GM12873 (cell line): ENCODE measurements around the gene CFAP299.

Experiments used
- TF ChIP-seq, protein P1 (sequence below): IDR thresholded peaks from 2 replicates; pipeline ENCODE4 v1.5.1; 2012; ENCODE audit warnings: low read depth, mild to moderate bottlenecking, moderate library complexity, low read length, control low read depth; ENCODE audit not compliant: insufficient read depth; ENCODE audit errors: missing control alignments

CFAP299 gene

DNA sequence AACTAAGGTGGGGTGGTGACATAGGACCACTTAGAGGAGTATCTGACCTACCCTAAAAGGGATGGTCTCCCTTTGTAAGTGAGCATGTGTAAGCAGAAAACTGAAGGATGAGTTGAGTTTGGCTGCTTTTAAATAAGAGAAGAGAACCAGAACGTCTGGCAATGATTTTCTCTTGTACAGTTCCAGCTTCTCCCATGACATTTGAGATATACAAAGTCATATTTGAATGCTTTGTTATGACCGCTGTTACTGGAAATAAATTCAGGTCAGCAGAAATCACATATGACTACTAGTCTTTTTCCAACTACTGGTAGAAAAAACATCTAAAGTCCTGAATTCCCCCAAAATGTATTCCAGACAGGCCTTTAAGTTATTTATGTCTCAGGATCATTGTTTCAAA lies 381.7 kb downstream of the CFAP299 start:
- TF ChIP-seq, protein P1, sequence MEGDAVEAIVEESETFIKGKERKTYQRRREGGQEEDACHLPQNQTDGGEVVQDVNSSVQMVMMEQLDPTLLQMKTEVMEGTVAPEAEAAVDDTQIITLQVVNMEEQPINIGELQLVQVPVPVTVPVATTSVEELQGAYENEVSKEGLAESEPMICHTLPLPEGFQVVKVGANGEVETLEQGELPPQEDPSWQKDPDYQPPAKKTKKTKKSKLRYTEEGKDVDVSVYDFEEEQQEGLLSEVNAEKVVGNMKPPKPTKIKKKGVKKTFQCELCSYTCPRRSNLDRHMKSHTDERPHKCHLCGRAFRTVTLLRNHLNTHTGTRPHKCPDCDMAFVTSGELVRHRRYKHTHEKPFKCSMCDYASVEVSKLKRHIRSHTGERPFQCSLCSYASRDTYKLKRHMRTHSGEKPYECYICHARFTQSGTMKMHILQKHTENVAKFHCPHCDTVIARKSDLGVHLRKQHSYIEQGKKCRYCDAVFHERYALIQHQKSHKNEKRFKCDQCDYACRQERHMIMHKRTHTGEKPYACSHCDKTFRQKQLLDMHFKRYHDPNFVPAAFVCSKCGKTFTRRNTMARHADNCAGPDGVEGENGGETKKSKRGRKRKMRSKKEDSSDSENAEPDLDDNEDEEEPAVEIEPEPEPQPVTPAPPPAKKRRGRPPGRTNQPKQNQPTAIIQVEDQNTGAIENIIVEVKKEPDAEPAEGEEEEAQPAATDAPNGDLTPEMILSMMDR = no peak

DNA sequence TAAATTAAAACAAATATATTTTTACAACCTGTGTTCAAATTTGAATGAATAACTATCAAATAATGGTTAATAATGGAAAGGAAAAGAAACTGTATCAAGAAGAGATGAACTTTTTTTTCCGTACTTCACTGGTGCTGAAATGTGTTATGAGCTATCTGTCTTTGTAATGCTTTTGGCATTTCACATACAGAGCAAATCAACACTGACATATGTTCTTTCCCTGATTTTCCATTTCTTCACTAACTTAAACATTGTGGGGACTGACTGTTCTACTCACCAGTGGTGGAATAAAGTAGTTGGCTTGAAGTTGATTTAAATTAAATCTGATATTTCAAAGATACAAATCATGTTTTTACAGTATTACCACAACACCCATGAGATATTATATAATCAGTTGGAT lies 390.9 kb downstream of the CFAP299 start:
- TF ChIP-seq, protein P1 = no peak

DNA sequence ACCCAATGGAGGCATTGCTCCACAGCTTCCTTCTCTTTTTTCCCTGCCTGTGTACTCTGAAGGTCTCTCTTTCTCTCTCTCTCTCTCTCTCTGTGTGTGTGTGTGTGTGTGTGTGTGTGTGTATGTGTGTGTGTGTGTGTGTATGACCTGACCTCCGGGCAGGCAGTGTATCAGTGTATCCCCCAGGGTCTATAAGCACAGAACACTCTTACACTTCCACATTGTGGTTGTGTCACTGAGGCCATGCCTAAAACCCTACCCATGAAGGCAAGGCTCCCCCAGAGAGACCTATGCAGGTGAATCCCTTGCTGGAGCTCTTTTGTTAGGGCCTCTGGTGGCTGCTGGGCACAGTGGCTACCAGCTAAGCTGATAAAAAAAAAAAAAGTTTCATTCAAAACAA lies 394.6 kb downstream of the CFAP299 start:
- TF ChIP-seq, protein P1 = no peak

DNA sequence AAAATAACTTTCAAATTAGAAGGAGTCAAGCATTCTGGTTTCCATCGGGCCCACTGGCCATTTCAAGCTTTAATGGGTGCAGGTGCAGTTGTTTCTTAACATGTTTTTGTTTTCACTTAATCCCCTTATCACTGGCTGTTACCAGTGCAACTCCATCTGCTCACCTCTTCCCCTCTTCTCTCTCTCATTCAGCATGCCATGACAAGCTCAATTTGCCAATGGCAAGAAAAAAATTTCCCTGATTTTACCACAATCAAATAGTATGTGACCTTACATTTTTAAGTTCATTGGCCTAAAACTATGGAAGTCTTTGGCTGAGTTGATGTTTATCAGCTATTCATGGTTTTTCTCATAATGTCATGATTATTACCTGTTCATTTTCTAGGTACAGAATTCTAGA lies 395.9 kb downstream of the CFAP299 start:
- TF ChIP-seq, protein P1 = no peak

DNA sequence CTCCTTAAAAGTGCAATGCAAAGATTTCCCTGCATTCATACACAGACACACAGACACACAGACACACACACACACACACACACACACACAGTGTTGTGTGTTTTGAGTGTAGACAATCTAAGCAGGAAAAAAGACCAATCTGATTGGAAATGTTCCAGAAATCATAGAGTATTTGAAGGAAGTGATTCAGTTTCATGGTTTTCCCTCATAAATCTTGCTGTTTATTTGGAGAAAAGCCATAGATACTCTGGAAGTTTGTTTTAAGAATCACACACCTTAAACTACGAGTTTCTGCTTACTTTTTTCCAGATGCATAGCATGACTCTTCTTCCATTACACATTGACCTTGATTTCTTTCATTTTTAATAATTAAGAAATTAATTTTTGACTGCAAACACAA lies 396.5 kb downstream of the CFAP299 start:
- TF ChIP-seq, protein P1 = no peak

DNA sequence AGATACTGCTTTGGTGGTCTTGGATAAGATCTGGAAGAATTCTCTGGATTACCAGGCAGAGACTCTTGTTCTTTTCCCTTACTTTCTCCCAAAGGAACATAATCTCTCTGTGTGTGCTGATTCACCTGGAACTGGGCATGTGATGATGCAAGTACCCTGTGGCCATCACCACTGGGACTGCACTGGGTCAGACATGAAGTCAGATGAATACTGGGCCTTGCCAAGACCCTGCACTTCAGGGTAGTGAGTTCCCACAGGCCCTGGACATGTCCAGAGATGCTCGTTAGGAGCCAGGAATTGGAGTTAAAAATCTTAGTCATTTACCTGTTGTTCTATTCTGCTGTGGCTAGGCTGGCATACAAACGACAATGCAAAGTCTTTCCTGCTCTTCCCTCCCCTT lies 404.8 kb downstream of the CFAP299 start:
- TF ChIP-seq, protein P1 = no peak

DNA sequence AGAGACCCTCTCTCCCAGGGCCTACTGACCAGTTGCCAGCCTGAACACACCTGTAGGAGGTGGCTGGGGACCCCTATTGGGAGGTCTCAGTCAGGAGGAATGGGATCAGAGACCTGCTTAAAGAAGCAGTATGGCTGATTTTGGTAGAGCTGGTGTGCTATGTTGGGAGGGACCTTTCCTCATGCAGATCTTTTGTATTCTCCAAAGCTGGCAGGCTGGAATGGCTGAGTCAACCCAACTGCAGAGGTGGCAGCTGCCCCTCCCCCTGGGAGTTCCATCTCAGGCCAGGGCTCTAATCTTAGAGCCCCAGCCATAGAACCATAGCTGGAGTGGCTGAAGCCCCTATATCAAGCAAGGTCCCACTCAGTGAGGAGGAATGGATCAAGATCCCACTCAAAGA lies 415.7 kb downstream of the CFAP299 start:
- TF ChIP-seq, protein P1 = no peak
